Sigmoid colon (tissue), 4 donors: ENCODE data around the gene CCDC85A.

ENCODE experiments used
- CTCF ChIP-seq, 4 experiments: fragments of 450-650 bp in 3 of 4; fragments of 200-600 bp in 1 of 4; IDR thresholded peaks; one replicate each; pipeline ENCODE4 v1.5.1; 2016 to 2019; ENCODE audit warnings: antibody characterized with exemption in 4 of 4, mild to moderate bottlenecking in 3 of 4, moderate library complexity in 2 of 4
- POLR2A ChIP-seq, 2 donors: fragments of 450-650 bp; IDR thresholded peaks; one replicate each; pipeline ENCODE4 v1.6.1; 2016; ENCODE audit warnings: antibody characterized with exemption in 2 of 2, mild to moderate bottlenecking in 2 of 2, moderate library complexity in 2 of 2
- POLR2AphosphoS5 ChIP-seq, 4 donors: sonication (generic); formaldehyde crosslinking; IDR thresholded peaks; one replicate each; pipeline ENCODE4 v1.6.1; 2017; ENCODE audit warnings: antibody characterized with exemption in 4 of 4

- TF ChIP-seq CTCF (IDR thresholded peaks at IDR 0.05) (no peak), POLR2AphosphoS5 (IDR thresholded peaks at IDR 0.05) (no peak), POLR2A (IDR thresholded peaks at IDR 0.05) (no peak)
Observed at GRCh38 chr2:56263876-56264275, 80.1 kb downstream of the CCDC85A start.
